ENCODE measurements around the gene BRI3BP. TPM values are rescaled to one million over a fixed set of nuclear protein-coding genes. Genes with fewer than 3 reads are reported as not detected.
"Not testable (repeated sequence)": the region's sequence is repeated elsewhere in the genome, so short reads cannot be mapped to it uniquely, and the experiment has no call there.

Gene BRI3BP
- total and polyA plus RNA-seq, 2 donors, result 2.2 to 5.5 TPM

GRCh38 chr12:125053821-125054220, 60.4 kb downstream of the BRI3BP start:
- WGBS, result 72% methylated on average over 8 of the region's 8 CpGs
- Histone ChIP-seq H3K27ac (ENCODE audit: low read depth) (no peak overlapping the region), H3K4me3 (ENCODE audit: low read depth, low read length) (no peak overlapping the region), H3K4me1 (ENCODE audit: insufficient read depth) (no peaks in the 10 kb centered on the region), H3K36me3 (ENCODE audit: insufficient read depth) (no peaks in the 10 kb centered on the region)
- DNase-seq (ENCODE audit: extremely low spot score), result no peak

GRCh38 chr12:125055591-125055990, 62.1 kb downstream of the BRI3BP start:
- DNase-seq (ENCODE audit: extremely low spot score), result no peak
- H3K4me3 ChIP-seq (ENCODE audit: low read depth, low read length), result no peak overlapping the region
- no peak overlapping the region for H3K27ac ChIP-seq (ENCODE audit: low read depth)
- no peaks in the 10 kb centered on the region for H3K4me1 ChIP-seq (ENCODE audit: insufficient read depth)
- H3K36me3 ChIP-seq (ENCODE audit: insufficient read depth), result no peaks in the 10 kb centered on the region
- 87% methylated on average over 9 of the region's 9 CpGs for WGBS

- 88% methylated on average over 14 of the region's 14 CpGs for WGBS
- Histone ChIP-seq H3K4me3 (ENCODE audit: low read depth, low read length) (no peak overlapping the region), H3K4me1 (ENCODE audit: insufficient read depth) (no peaks in the 10 kb centered on the region), H3K36me3 (ENCODE audit: insufficient read depth) (no peaks in the 10 kb centered on the region), H3K27ac (ENCODE audit: low read depth) (no peak overlapping the region)
- no peak for DNase-seq (ENCODE audit: extremely low spot score)
Observed at GRCh38 chr12:125056306-125056705, 62.9 kb downstream of the BRI3BP start.

- Histone ChIP-seq H3K4me1 (ENCODE audit: insufficient read depth) (no peaks in the 10 kb centered on the region), H3K4me3 (ENCODE audit: low read depth, low read length) (no peak overlapping the region), H3K27ac (ENCODE audit: low read depth) (no peak overlapping the region), H3K36me3 (ENCODE audit: insufficient read depth) (no peaks in the 10 kb centered on the region)
- WGBS, result 78% methylated on average over 5 of the region's 5 CpGs
- DNase-seq (ENCODE audit: extremely low spot score), result no peak
Observed at GRCh38 chr12:125057708-125058107, 64.3 kb downstream of the BRI3BP start.

- H3K27ac ChIP-seq (ENCODE audit: low read depth), result no peak overlapping the region
- DNase-seq (ENCODE audit: extremely low spot score), result no peak
- no peaks in the 10 kb centered on the region for H3K36me3 ChIP-seq (ENCODE audit: insufficient read depth)
- H3K4me3 ChIP-seq (ENCODE audit: low read depth, low read length), result no peak overlapping the region
- H3K4me1 ChIP-seq (ENCODE audit: insufficient read depth), result no peaks in the 10 kb centered on the region
- WGBS, result 93% methylated on average over 3 of the region's 3 CpGs
Observed at GRCh38 chr12:125061229-125061628, 67.8 kb downstream of the BRI3BP start.

GRCh38 chr12:125063522-125063921, 70.1 kb downstream of the BRI3BP start:
- H3K4me3 ChIP-seq (ENCODE audit: low read depth, low read length); H3K4me1 ChIP-seq (ENCODE audit: insufficient read depth); DNase-seq (ENCODE audit: extremely low spot score); H3K36me3 ChIP-seq (ENCODE audit: insufficient read depth); H3K27ac ChIP-seq (ENCODE audit: low read depth): not testable (repeated sequence)
- 61% methylated on average over 4 of the region's 4 CpGs for WGBS

- no peak overlapping the region for H3K27ac ChIP-seq (ENCODE audit: low read depth)
- no peak for DNase-seq (ENCODE audit: extremely low spot score)
- no peaks in the 10 kb centered on the region for H3K4me1 ChIP-seq (ENCODE audit: insufficient read depth)
- no peaks in the 10 kb centered on the region for H3K36me3 ChIP-seq (ENCODE audit: insufficient read depth)
- peak overlapping the region; percentile 68 for H3K4me3 ChIP-seq (ENCODE audit: low read depth, low read length)
- 55% methylated on average over 5 of the region's 5 CpGs for WGBS
Observed at GRCh38 chr12:125064492-125064891, 71.0 kb downstream of the BRI3BP start.

GRCh38 chr12:125065021-125065918, 71.8 kb downstream of the BRI3BP start, which contains the start of gene AACS:
Gene AACS, plus strand, starts transcription at chr12:125065435. Its CDS starts 150 bp downstream, at chr12:125065585.
- H3K4me3 ChIP-seq (ENCODE audit: low read depth, low read length), result peak within 1 kb of the TSS; percentile 68
- no peaks in the 10 kb centered on the region for H3K4me1 ChIP-seq (ENCODE audit: insufficient read depth)
- peak; percentile 21 for DNase-seq (ENCODE audit: extremely low spot score)
- WGBS, result under 1% methylated on average over 80 of the region's 80 CpGs
- H3K36me3 ChIP-seq (ENCODE audit: insufficient read depth), result no peaks in the 10 kb centered on the region
- no peak within 1 kb of the TSS for H3K27ac ChIP-seq (ENCODE audit: low read depth)

GRCh38 chr12:125065919-125066570, 72.6 kb downstream of the BRI3BP start:
- Histone ChIP-seq H3K4me3 (ENCODE audit: low read depth, low read length) (peak overlapping the region; percentile 68), H3K27ac (ENCODE audit: low read depth) (no peak overlapping the region), H3K4me1 (ENCODE audit: insufficient read depth) (no peaks in the 10 kb centered on the region), H3K36me3 (ENCODE audit: insufficient read depth) (no peaks in the 10 kb centered on the region)
- no peak for DNase-seq (ENCODE audit: extremely low spot score)
- 50% methylated on average over 18 of the region's 18 CpGs for WGBS

GRCh38 chr12:125068391-125068790, 74.9 kb downstream of the BRI3BP start:
- no peak for DNase-seq (ENCODE audit: extremely low spot score)
- H3K36me3 ChIP-seq (ENCODE audit: insufficient read depth), result no peaks in the 10 kb centered on the region
- H3K27ac ChIP-seq (ENCODE audit: low read depth), result no peak overlapping the region
- WGBS, result 86% methylated on average over 6 of the region's 6 CpGs
- no peak overlapping the region for H3K4me3 ChIP-seq (ENCODE audit: low read depth, low read length)
- H3K4me1 ChIP-seq (ENCODE audit: insufficient read depth), result no peaks in the 10 kb centered on the region

- WGBS, result 66% methylated on average over 8 of the region's 8 CpGs
- DNase-seq (ENCODE audit: extremely low spot score), result no peak
- H3K36me3 ChIP-seq (ENCODE audit: insufficient read depth), result no peaks in the 10 kb centered on the region
- no peak overlapping the region for H3K4me3 ChIP-seq (ENCODE audit: low read depth, low read length)
- H3K27ac ChIP-seq (ENCODE audit: low read depth), result no peak overlapping the region
- H3K4me1 ChIP-seq (ENCODE audit: insufficient read depth), result no peaks in the 10 kb centered on the region
Observed at GRCh38 chr12:125069616-125070015, 76.2 kb downstream of the BRI3BP start.

GRCh38 chr12:125070112-125070511, 76.7 kb downstream of the BRI3BP start:
- H3K36me3 ChIP-seq (ENCODE audit: insufficient read depth), result no peaks in the 10 kb centered on the region
- H3K4me3 ChIP-seq (ENCODE audit: low read depth, low read length), result no peak overlapping the region
- H3K4me1 ChIP-seq (ENCODE audit: insufficient read depth), result no peaks in the 10 kb centered on the region
- no peak overlapping the region for H3K27ac ChIP-seq (ENCODE audit: low read depth)
- 70% methylated on average over 6 of the region's 6 CpGs for WGBS
- DNase-seq (ENCODE audit: extremely low spot score), result no peak

- H3K36me3 ChIP-seq (ENCODE audit: insufficient read depth), result no peaks in the 10 kb centered on the region
- 95% methylated on average over 11 of the region's 11 CpGs for WGBS
Observed at GRCh38 chr12:125070661-125071390, 77.4 kb downstream of the BRI3BP start.

More at GRCh38 chr12:125070661-125071390, 77.4 kb downstream of the BRI3BP start:
- Histone ChIP-seq H3K4me1 (ENCODE audit: insufficient read depth) (no peaks in the 10 kb centered on the region), H3K4me3 (ENCODE audit: low read depth, low read length) (no peak overlapping the region), H3K27ac (ENCODE audit: low read depth) (no peak overlapping the region)
- DNase-seq (ENCODE audit: extremely low spot score), result no peak
